HG03342 (cell line): ENCODE measurements around the gene ICAM1.

ENCODE experiments used
- ATAC-seq: cut with Tn5 transposase; IDR thresholded peaks from one replicate; pipeline ENCODE4 v1.9.1; 2021; ENCODE audit warnings: mild to moderate bottlenecking, moderate library complexity; ENCODE audit not compliant: unreplicated experiment

The ICAM1 gene

GRCh38 chr19:10320602-10321416 lies 49.9 kb downstream of the ICAM1 start:
- ATAC-seq, result no peak

GRCh38 chr19:10321417-10321797 lies 50.5 kb downstream of the ICAM1 start:
- ATAC-seq, result no peak

GRCh38 chr19:10321874-10322835 lies 51.2 kb downstream of the ICAM1 start:
- no peak for ATAC-seq

- no peak for ATAC-seq
These were observed 54.8 kb downstream of the ICAM1 start for GRCh38 chr19:10325732-10326131.

GRCh38 chr19:10327793-10328192 lies 56.9 kb downstream of the ICAM1 start:
- no peak for ATAC-seq

GRCh38 chr19:10328558-10329429 lies 57.9 kb downstream of the ICAM1 start:
- no peak for ATAC-seq

- ATAC-seq, result no peak
These were observed 58.6 kb downstream of the ICAM1 start for GRCh38 chr19:10329555-10329954.

DNA sequence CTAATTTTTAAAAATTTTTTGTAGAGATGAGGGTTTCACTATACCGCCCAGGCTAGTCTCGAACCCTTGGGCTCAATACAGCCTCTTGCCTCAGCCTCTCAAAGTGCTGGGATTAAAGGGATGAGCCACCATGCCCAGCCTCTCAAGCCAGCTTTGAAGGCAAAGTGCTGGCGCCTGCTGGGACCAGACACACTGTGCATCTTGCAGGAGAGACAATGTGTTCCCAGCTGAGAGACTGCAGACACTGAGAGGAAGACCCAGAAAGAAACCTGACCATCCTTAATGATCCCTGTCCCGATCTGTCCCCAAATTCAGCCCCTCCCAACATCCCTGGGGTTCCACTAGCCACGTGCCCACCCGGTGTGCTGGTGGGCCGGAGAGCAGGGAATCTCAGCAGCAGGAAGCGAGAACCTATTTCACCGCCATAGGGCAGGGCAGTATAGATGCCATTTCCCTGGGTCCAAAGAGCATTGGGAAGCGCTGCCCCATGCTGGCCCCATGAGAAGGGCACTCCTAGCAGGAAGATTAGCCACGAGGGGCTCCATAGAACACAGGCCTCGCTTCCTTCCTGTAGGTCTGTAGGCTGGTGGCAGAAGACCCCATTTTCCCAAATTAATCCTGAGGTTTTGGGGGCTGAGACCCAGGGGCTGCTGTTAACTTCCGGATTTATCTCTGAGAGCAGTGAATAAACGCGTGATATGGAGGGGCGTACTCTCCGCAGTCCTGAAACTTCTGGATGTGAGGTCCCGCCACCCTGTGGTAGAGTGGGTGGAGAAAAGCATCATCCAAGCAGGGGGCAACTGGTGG lies 61.4 kb downstream of the ICAM1 start:
- ATAC-seq, result peak; percentile 4

GRCh38 chr19:10332965-10333757 lies 62.2 kb downstream of the ICAM1 start, which contains the start of gene RAVER1:
RAVER1 (minus strand) TSS chr19:10333529; CDS start chr19:10333507, 22 bp downstream.
- ATAC-seq, result peak; percentile 90

DNA sequence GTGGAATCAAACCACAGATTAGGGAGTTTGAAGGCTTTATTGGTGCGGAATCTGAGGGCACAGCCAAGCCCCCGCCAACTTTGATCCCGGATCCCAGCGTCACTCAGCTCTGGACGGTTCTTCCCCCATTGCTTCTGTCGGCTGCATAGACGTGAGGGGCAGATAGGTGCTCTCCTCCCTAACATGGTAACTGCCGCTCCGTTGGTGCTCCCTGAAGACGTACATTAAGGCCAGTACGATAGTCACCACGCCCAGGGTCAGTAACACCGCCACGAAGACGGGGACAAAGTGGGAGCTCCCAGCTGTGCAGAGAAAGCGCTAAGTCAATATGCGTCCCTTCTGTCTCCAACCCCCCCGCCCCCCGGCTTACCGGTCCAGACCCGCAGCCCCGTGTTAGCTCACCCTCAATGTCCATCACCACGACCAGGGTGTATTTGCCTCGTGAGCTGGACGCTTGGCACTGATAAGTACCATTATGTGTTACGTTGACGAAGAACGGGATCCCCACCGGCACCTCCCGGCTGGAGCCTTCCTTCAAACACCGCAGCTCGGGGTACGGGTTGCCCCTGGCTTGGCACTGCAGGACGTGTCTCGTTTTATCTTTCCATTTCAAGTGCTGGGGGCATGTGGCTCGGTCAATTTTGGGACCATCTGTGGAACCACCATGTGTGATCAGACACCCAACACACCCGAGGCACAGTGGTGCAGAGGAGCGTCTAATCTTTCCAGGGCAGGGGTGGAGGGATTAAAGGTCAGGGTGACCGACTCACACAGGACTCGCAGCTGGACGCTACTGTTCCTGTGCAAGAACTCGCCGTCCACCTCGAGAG lies 63.1 kb downstream of the ICAM1 start:
- ATAC-seq, result no peak

DNA sequence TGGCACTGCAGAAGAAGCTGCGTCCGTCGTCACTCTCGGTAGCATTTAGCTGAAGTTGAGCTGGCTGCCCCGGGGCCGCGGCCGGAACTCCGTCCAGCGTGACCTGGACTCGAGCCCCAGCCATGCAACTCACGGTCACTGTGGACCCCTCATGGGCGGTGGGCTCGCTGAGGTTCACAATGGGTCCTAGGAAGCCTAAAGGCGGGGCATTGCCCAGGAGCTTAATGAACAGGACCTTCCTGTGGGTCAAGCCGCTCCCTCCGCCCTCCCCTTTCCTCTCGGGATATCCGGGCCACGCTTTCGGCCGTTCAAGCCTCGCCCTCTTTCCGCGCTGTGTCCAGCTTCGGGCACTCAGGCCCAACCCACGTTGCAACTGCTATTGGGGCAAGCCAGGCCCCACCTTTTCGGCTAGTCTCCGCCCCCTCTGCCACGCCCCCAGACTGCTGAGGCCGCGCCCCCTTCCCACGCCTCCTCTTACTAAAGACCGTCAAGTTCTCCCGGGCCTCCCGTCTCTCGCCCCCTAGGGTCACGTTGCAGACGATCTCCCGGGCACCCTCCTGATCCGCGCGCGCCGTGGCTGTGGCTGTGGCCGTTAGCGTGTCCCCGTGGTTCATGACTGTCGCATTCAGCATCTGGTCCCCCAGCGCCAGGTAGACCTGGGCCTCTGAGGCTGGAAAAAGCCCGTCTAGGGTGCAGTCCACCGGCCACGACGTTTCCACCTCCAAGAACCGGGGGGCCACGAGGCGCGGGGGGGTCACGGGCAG lies 63.9 kb downstream of the ICAM1 start:
- ATAC-seq, result no peak

DNA sequence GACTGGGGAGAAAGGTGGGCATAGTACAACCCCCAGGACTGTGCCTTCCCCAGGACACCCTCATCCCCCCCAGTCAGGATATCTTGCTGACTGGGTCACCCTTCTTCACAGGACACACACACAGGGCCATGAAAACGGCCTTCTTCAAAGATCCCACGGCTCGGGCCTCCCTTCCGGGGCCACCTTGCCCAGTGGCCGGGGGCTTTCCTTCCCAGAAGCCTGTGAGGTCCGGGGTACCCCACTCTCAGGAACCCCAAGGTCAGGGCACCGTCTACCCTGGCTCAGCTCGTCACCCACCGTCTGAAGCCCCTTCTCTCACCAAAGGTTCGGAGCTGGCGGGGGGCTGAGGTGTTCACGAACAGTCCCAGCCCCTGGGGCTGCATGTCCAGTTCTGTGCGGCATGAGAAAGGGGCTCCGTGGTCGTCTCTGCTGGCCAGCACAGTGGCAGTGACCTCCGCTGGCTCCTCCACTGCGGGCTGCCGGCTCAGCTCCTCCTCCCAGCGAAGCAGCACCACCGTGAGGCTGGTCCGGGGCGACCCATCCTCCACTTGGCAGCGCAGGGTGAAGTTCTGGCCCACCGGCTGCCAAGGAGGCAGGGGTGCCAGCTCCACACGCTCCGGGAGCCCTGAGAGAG lies 64.5 kb downstream of the ICAM1 start:
- ATAC-seq, result no peak
